GM18508 (cell line): Measurements from ENCODE around the gene ESPNL.
A peak's percentile ranks its signal among the peaks of the same experiment; 100 is the strongest.
"Not testable (repeated sequence)": the region's sequence is repeated elsewhere in the genome, so short reads cannot be mapped to it uniquely, and the experiment has no call there.

ENCODE experiments used
- ATAC-seq: cut with Tn5 transposase; IDR thresholded peaks from one replicate; pipeline ENCODE4 v1.9.1; 2021; ENCODE audit warnings: moderate number of reproducible peaks; ENCODE audit not compliant: insufficient read depth, unreplicated experiment

ESPNL gene

GRCh38 chr2:238100049-238100820 lies at the start of gene ESPNL:
TSS of gene ESPNL (plus strand) at chr2:238100340. CDS start at chr2:238100420, 80 bp downstream.
- ATAC-seq = no peak

GRCh38 chr2:238053191-238053776 lies 46.9 kb upstream of the ESPNL start:
- ATAC-seq = no peak

- no peak for ATAC-seq
Measured at GRCh38 chr2:238055841-238056240, 44.3 kb upstream of the ESPNL start.

DNA sequence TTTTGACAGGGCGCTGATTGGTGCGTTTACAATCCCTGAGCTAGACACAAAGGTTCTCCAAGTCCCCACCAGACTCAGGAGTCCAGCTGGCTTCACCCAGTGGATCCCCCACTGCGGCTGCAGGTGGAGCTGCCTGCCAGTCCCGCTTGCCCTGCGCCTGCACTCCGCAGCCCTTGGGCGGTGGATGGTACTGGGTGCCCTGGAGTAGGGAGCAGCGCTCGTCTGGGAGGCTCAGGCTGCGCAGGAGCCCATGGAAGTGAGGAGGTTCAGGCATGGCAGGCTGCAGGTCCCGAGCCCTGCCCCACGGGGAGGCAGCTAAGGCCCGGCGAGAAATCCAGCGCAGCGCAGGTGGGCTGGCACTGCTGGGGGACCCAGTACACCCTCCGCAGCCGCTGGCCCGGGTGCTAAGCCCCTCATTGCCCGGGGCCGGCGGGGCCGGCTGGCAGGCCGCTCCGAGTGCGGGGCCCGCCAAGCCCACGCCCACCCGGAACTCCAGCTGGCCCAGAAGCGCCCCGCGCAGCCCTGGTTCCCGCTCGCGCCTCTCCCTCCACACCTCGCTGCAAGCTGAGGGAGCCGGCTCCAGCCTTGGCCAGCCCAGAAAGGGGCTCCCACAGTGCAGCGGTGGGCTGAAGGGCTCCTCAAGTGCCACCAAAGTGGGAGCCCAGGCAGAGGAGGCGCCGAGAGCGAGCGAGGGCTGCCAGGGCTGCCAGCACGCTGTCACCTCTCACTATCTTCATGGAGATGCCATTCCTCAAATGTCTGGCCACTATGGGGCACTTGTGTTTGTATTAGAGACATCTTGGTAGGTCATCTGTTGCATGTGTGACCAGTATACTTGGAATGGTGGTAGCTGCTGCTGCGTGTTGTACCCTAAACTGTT lies 42.2 kb upstream of the ESPNL start:
- ATAC-seq = not testable (repeated sequence)

GRCh38 chr2:238059505-238059904 lies 40.6 kb upstream of the ESPNL start:
- no peak for ATAC-seq

DNA sequence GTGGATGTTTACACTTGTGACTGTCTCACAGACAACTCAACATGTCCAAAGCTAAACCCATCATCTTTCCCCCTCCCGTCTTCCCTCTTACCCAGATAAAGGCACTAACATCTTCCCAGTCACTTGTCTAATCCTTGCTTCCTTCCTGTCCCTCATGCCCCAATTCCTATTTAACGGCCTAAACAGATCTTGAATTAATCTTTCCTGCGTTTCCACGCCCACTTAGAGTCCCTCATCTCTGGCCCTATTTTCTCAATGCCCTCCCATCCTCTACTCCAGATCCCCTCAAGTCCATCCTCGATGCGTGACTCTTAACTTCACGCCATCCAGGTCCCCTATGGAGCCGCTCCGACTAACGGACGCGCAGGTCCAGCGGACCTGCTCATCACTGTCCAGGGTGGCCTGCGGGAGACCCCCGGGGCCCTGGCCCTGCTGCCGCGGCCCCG lies 40.0 kb upstream of the ESPNL start:
- no peak for ATAC-seq

DNA sequence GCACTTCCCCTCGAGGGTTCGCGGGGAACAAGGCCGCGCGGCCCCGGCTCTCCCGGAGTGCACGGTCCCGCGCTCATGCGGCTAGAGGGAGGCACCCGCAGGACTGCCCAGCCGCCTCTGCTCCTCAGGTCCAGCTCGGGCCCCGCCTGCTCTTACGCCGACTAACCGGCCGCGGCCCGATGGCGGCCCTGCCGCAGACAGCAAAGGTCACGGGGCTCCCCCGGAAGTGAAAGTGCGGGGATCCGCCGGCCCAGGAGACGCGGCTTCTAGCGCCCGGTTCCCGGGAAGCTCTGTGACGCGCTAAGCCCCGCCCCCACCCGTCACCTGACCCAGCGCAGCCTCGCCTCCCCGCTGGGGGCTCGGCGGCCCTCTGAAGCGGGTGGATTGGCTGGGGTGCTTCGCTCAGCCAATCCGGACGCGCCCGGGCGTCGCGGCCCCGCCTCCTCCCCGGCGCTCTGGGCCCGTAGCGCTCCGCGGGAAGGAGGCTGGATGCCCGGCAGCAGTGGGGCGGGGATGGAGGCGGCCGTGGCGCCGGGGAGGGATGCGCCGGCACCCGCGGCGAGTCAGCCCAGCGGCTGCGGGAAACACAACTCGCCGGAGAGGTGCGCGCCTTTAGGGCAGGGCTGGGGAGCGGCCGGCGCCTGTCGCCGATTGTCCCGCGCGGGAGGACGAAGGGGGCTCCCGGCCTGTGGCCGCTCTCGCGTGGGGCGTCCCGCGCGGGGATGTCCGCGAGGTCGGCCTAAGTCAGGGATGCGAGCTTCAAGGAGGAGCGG lies 39.4 kb upstream of the ESPNL start, which contains the start of gene SCLY:
Gene SCLY (plus strand): TSS at position 460 of the 773 bp plus-strand sequence. CDS start 54 bp downstream, at position 514.
- peak; percentile 72 for ATAC-seq

DNA sequence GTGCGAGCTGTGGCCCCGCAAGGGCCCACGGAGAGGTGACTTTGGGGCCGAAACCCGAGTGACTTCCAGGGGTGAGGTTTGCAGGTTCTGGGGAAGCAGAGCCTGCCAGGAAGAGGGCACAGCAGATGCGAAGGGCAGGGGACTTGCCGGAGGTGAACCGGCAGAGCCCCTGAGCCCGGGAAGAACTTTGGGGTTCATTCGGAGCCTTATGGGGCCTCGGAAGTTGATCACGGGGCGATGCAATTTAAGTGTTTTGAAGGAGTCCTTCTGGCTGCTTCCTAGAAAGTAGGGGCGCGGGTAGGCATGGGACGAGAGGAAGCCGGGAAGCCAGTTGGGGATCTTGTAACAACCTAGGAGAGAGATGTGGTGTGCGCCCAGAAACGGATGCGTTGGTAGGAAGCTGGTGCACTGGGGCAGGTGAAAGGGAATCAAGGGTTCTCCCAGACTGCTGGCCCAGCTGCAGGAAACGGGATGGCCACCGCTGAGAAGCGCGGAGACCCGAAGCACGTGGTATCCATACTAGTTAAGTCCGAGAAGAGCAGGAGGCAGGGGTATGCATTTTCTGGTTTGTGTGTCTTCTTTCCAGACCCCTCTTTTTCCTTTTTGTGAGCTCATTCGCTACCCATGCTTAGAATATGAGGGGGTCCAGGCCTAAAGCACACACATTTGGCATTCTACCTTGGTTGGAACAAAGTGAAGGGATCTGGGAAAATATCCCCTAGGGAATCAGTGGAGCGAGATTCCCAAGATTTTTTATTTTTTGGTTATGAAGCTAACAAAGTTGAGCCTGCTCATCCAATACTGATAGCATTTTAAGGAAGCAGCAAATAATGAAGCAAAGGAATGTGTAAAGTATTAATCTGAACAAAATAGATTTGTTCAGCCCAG lies 38.6 kb upstream of the ESPNL start:
- no peak for ATAC-seq

DNA sequence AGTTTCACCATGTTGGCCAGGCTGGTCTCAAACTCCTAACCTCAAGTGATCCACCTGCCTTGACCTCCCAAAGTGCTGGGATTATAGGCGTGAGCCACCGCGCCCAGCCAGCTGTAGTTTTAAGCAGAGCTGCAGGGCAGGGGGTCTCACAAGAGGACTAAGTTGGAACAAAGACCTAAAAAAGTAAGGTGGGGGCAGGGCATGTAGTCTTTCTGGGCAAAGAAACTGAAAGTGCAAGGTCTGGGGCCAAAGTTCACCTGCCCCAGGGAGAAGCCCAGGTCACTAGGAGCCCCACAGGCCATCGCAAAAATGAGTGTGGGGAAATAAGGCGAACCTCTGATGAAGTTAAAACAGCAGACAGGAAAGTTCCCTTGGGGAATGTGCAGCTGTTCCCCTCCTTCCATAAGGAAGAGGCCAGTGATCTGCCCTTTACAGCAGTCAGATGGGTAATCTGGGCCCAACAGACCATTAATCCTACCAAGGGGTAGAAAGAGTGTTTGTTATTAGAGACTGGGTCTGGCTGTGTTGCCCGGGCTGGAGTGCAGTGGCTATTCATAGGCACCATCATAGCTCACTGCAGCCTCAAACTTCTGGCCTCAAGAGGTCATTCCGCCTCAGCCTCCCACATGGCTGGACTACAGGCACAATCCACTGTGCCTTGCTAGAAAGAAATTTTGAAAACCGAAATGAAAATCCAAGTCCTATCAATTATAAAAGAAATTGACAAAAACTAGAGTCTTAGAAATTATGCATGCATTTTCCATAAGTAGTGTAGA lies 36.5 kb upstream of the ESPNL start:
- ATAC-seq = no peak

DNA sequence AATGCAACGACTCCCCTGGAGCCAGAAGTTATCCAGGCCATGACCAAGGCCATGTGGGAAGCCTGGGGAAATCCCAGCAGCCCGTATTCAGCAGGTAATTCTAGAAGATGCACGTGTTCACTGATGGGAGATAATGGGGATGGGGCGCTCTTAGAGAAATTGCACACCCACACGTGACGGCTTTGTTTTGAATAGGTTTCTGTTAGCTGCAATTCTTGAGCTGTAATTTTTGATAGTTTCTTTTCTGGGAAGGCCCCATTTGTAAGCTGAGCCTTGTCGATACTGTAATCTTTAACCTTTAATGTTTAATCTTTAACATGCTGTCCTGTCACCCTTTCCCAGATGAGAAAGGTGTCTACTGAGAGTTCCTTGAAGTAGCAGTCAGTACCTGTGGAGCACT lies 35.8 kb upstream of the ESPNL start:
- no peak for ATAC-seq

DNA sequence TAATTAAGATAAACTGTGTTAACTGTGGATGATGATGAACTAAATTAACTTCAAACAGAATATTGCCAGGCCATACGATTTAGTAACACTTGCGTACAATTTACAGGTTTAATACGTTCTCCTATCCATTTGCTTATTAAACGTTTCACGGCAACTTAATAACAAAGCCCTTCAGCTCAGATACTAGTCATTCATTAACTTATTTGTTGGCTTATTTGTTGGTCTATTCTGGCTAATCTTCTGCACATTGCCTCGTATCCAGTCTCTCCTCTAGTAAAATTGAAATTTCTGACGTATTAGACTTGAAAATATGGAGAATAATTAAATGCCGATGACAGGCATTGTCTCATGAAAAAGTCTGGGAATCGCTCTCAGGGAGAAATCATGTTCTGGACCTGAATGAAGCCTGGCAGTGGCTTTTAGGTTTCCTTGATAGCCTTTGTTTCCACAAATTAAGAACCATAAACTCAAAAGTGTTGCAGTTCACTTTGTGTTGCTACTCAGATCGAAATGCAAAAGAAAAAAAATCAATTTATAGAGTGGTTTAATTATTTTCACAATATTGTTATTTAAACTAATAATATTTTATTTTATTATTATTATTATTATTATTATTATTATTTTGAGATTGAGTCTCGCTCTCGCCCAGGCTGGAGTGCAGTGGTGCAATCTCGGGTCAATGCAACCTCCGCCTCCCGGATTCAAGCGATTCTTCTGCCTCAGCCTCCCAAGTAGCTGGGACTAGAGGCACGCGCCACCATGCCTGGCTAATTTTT lies 34.9 kb upstream of the ESPNL start:
- no peak for ATAC-seq

DNA sequence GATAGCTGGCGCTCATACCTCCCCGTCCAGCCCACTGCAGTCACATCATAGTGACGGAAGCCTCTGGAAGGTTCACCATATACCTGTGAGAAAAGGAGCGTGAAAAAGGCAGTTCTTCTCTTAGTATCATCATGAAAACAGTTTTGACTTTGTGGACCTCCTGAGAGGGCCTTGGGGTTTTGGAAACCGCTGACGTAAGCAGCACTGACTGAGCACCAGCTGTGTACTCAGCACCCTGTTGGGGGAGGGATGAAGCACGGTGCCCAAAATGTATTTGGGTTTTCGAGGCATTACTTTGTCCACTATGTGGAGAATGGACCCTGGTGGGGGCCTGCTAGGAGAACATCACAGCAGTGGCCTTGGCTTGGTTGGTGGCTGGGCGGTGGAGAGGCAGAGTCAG lies 33.9 kb upstream of the ESPNL start:
- no peak for ATAC-seq

GRCh38 chr2:238066718-238067117 lies 33.4 kb upstream of the ESPNL start:
- not testable (repeated sequence) for ATAC-seq

DNA sequence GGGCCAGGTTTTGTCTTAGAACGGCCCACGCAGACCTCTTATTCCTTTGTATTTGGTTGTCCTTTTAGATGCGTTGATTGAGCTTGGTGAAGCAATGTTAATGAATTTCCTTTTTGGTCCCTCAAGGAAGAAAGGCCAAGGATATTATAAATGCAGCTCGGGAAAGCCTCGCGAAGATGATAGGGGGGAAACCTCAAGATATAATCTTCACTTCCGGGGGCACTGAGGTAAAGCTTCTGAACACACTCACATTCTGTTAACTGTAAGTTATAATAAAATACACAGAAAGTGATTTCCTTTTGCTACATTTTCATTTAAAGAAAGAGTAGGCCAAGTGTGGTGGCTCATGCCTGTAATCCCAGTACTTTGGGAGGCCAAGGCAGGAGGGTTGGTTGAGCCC lies 32.2 kb upstream of the ESPNL start:
- ATAC-seq = no peak

DNA sequence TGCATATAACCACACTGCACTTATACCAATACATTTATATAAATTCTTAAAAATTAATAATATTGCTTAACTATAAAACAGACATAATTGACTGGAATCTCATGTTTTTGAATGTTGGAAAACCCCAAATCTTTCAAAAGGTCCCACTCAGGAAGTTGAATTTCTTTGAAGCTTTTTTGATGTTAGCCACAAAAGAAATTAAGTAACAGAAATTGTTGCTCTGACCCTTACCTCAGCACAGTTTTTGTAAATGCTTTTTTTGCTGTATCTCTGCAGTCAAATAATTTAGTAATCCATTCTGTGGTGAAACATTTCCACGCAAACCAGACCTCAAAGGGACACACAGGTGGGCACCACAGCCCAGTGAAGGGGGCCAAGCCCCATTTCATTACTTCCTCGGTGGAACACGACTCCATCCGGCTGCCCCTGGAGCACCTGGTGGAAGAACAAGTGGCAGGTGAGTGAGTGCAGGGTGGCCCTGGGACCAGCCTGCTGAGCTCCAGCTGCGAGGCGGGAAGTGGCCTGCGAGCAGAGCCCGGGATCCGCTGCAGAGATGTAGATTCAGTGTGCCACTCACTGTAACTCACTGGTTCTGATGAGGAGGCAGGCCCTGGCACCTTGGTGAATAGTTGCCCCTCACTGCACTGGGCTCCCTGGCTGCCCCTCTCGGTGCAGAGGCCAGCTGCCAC lies 31.0 kb upstream of the ESPNL start:
- ATAC-seq = no peak

GRCh38 chr2:238069877-238070276 lies 30.3 kb upstream of the ESPNL start:
- no peak for ATAC-seq

GRCh38 chr2:238075397-238075796 lies 24.7 kb upstream of the ESPNL start:
- no peak for ATAC-seq
